Breast epithelium (tissue), 3 donors: Measurements from ENCODE around the gene SF3B1.

Source experiments
- POLR2A ChIP-seq: fragments of 450-650 bp; IDR thresholded peaks from one replicate; pipeline ENCODE4 v1.6.1; 2016; ENCODE audit warnings: antibody characterized with exemption, mild to moderate bottlenecking, moderate library complexity
- POLR2AphosphoS5 ChIP-seq, 3 donors: sonication (generic); formaldehyde crosslinking; IDR thresholded peaks; one replicate each; pipeline ENCODE4 v1.6.1; 2017; ENCODE audit warnings: antibody characterized with exemption in 3 of 3
- TF ChIP-seq, protein P1 (sequence below), 3 donors: fragments of 450-650 bp; IDR thresholded peaks; one replicate each; pipeline ENCODE4 v1.5.1; 2016 to 2017; ENCODE audit warnings: antibody characterized with exemption in 3 of 3, mild to moderate bottlenecking in 3 of 3, moderate library complexity in 3 of 3

DNA sequence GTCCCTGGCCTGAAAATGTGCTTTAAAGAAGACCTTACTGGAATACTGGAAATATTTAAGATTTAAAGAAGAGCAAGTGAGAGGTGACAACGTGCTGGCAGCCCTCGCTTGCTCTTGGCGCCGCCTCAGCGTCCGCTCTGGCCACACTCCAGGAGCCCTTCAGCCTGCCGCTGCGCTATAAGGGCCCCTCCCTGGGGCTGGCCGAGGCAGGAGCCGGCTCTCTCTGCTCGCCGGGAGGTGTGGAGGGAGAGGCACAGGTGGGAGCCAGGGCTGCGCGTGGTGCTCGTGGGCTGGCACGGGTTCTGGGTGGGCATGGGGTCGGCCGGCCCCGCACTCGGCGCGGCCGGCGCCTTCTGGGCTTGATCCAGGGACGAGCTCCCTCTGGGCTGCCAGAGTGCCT, 15.6 kb upstream of the SF3B1 start:
- TF ChIP-seq POLR2A (no peak), POLR2AphosphoS5 (IDR thresholded peaks at IDR 0.05) (no peak)
- TF ChIP-seq, protein P1, sequence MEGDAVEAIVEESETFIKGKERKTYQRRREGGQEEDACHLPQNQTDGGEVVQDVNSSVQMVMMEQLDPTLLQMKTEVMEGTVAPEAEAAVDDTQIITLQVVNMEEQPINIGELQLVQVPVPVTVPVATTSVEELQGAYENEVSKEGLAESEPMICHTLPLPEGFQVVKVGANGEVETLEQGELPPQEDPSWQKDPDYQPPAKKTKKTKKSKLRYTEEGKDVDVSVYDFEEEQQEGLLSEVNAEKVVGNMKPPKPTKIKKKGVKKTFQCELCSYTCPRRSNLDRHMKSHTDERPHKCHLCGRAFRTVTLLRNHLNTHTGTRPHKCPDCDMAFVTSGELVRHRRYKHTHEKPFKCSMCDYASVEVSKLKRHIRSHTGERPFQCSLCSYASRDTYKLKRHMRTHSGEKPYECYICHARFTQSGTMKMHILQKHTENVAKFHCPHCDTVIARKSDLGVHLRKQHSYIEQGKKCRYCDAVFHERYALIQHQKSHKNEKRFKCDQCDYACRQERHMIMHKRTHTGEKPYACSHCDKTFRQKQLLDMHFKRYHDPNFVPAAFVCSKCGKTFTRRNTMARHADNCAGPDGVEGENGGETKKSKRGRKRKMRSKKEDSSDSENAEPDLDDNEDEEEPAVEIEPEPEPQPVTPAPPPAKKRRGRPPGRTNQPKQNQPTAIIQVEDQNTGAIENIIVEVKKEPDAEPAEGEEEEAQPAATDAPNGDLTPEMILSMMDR (IDR thresholded peaks at IDR 0.05), result no peak
